Trophoblast cell (in vitro differentiated cells and primary cell): ENCODE data around the gene BIN2.
"Not testable (repeated sequence)": the region's sequence is repeated elsewhere in the genome, so short reads cannot be mapped to it uniquely, and the experiment has no call there.

Experiments used
- DNase-seq, 2 donors: peaks; one replicate each; pipeline ENCODE4 v3.0.0-alpha.2; 2016
- H2AFZ ChIP-seq: 2 replicates; pipeline ENCODE4 v1.6.1; 2013; ENCODE audit warnings: low read length, moderate library complexity, mild to moderate bottlenecking; ENCODE audit not compliant: insufficient read depth, poor library complexity
- H2AK5ac ChIP-seq: 2 replicates; pipeline ENCODE4 v1.6.1; 2013; ENCODE audit warnings: mild to moderate bottlenecking, low read length
- H2BK120ac ChIP-seq: 2 replicates; pipeline ENCODE4 v1.6.1; 2013; ENCODE audit warnings: low read length, mild to moderate bottlenecking, moderate library complexity; ENCODE audit not compliant: insufficient read depth, poor library complexity
- H2BK12ac ChIP-seq: 2 replicates; pipeline ENCODE4 v1.6.1; 2013; ENCODE audit warnings: mild to moderate bottlenecking, low read length, moderate library complexity
- H2BK5ac ChIP-seq: 2 replicates; pipeline ENCODE4 v1.6.1; 2013; ENCODE audit warnings: low read length, low read depth, moderate library complexity, mild to moderate bottlenecking; ENCODE audit not compliant: poor library complexity
- H3K14ac ChIP-seq: 2 replicates; pipeline ENCODE4 v1.6.1; 2013; ENCODE audit warnings: mild to moderate bottlenecking, low read length
- H3K18ac ChIP-seq: 2 replicates; pipeline ENCODE4 v1.6.1; 2013; ENCODE audit warnings: mild to moderate bottlenecking, low read length
- H3K23ac ChIP-seq: 2 replicates; pipeline ENCODE4 v1.6.1; 2013; ENCODE audit warnings: low read length
- H3K27ac ChIP-seq: 2 replicates; pipeline ENCODE4 v1.5.1; 2013; ENCODE audit warnings: low read depth, mild to moderate bottlenecking, inconsistent platforms, low read length, moderate library complexity
- H3K27me3 ChIP-seq: 2 replicates; pipeline ENCODE4 v1.6.1; 2013; ENCODE audit warnings: inconsistent platforms, mild to moderate bottlenecking, low read length, moderate library complexity; ENCODE audit not compliant: insufficient read depth
- H3K36me3 ChIP-seq, 2 experiments: 1 replicate in 1 of 2; 2 replicates in 1 of 2; pipeline ENCODE4 v1.6.1; 2013; ENCODE audit warnings: low read length in 2 of 2, mild to moderate bottlenecking in 2 of 2, moderate library complexity in 1 of 2; ENCODE audit not compliant: insufficient read depth in 2 of 2, control insufficient read depth in 1 of 2
- H3K4ac ChIP-seq: 2 replicates; pipeline ENCODE4 v1.6.1; 2013; ENCODE audit warnings: low read depth, mild to moderate bottlenecking, low read length, moderate library complexity
- H3K4me1 ChIP-seq, 2 experiments: 1 replicate in 1 of 2; 2 replicates in 1 of 2; pipeline ENCODE4 v1.6.1; 2013; ENCODE audit warnings: low read length in 2 of 2, mild to moderate bottlenecking in 2 of 2, moderate library complexity in 1 of 2; ENCODE audit not compliant: insufficient read depth in 2 of 2, control insufficient read depth in 1 of 2
- H3K4me2 ChIP-seq: 2 replicates; pipeline ENCODE4 v1.6.1; 2013; ENCODE audit warnings: inconsistent platforms, mild to moderate bottlenecking, low read length, moderate library complexity
- H3K4me3 ChIP-seq: 2 replicates; pipeline ENCODE4 v1.5.1; 2013; ENCODE audit warnings: mild to moderate bottlenecking, low read depth, low read length, inconsistent platforms
- H3K79me1 ChIP-seq: one replicate; pipeline ENCODE4 v1.6.1; 2013; ENCODE audit warnings: low read length
- H3K79me2 ChIP-seq: 2 replicates; pipeline ENCODE4 v1.6.1; 2013; ENCODE audit warnings: low read length, mild to moderate bottlenecking; ENCODE audit not compliant: control insufficient read depth, insufficient read depth, poor library complexity
- H3K9ac ChIP-seq: 2 replicates; pipeline ENCODE4 v1.6.1; 2013; ENCODE audit warnings: mild to moderate bottlenecking, low read length
- H3K9me3 ChIP-seq: 2 replicates; pipeline ENCODE4 v1.6.1; 2013; ENCODE audit warnings: low read depth, mild to moderate bottlenecking, control low read depth, inconsistent platforms, low read length; ENCODE audit not compliant: insufficient read depth
- H4K12ac ChIP-seq: 2 replicates; pipeline ENCODE4 v1.6.1; 2013; ENCODE audit warnings: low read depth, mild to moderate bottlenecking, low read length, moderate library complexity
- H4K8ac ChIP-seq: 2 replicates; pipeline ENCODE4 v1.6.1; 2013; ENCODE audit warnings: low read depth, mild to moderate bottlenecking, low read length, moderate library complexity
- H4K91ac ChIP-seq: one replicate; pipeline ENCODE4 v1.6.1; 2013; ENCODE audit warnings: low read depth, mild to moderate bottlenecking, low read length, moderate library complexity
- WGBS: extraction: QIAGEN DNeasy Blood & Tissue Kit; methylation state at CpG from one replicate; pipeline ENCODE4 v1.1.7; 2013; ENCODE audit warnings: missing lambda C conversion rate; ENCODE audit not compliant: insufficient read length, insufficient coverage; ENCODE audit errors: extremely low coverage; 5-methylcytosine and 5-hydroxymethylcytosine counted together

BIN2 gene

DNA sequence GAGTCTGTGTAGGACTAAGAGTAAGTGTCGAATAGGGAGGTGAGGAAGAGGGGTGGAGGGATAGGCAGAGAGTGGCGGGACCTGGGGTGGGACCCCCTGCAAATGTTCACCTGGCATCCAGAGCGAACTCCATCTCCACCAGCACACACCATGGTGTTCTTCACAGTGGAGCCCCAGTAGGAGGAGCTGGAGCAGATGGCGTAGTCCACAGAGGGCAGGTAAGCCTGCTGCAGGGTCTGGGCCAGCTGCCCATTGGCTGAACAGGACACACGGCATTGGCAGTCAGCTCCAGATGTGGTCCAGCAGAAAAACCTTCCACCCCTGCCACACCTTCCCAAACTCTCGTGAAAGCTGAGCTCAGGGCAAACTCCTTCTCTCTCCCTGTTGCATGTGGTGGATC lies 15.8 kb upstream of the BIN2 start:
- H3K14ac ChIP-seq, result no peak overlapping the region
- no peak overlapping the region for H4K12ac ChIP-seq
- no peak overlapping the region for H3K27ac ChIP-seq
- H3K23ac ChIP-seq, result peak overlapping the region; percentile 37
- H3K4ac ChIP-seq, result no peak overlapping the region
- H4K91ac ChIP-seq, result no peak overlapping the region
- H2AFZ ChIP-seq, result no peak overlapping the region
- H3K79me2 ChIP-seq, result peaks cover 2% of the 10 kb centered on the region
- no peak for DNase-seq
- no peak overlapping the region for H3K9ac ChIP-seq
- peaks cover 4% of the 10 kb centered on the region for H3K9me3 ChIP-seq
- H4K8ac ChIP-seq, result no peak overlapping the region
- no peak overlapping the region for H2AK5ac ChIP-seq
- no peak overlapping the region for H3K4me2 ChIP-seq
- no peak overlapping the region for H2BK5ac ChIP-seq
- peak overlapping the region; percentile 25 for H3K4me3 ChIP-seq
- no peaks in the 10 kb centered on the region for H3K36me3 ChIP-seq
- H3K18ac ChIP-seq, result no peak overlapping the region
- peaks cover 5% of the 10 kb centered on the region for H3K79me1 ChIP-seq
- H2BK120ac ChIP-seq, result no peak overlapping the region
- H3K4me1 ChIP-seq, result peaks cover 3 to 4% of the 10 kb centered on the region in 2 experiments
- H3K27me3 ChIP-seq, result no peaks in the 10 kb centered on the region
- no peak overlapping the region for H2BK12ac ChIP-seq
- 100% methylated on average over 1 of the region's 6 CpGs for WGBS

DNA sequence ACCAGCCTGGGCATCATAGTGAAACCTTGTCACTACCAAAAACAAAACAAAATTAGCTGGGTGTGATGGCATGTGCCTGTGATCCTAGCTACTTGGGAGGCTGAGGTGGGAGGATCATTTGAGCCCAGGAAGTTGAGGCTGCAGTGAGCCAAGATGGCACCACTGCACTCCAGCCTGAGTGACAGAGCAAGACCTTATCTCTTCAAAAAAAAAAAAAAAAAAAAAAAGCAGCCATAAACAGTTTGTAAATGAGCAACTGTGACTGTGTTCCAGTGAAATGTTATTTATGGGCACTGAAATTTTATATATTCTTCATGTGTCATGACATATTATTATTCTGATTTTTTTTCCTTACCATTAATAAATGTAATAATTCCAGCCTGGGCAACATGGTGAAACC lies 13.4 kb upstream of the BIN2 start:
- peak overlapping the region; percentile 48 for H4K91ac ChIP-seq
- H4K12ac ChIP-seq, H2AK5ac ChIP-seq, H3K4me2 ChIP-seq, H3K23ac ChIP-seq, H3K27ac ChIP-seq, DNase-seq, H2BK5ac ChIP-seq, H3K18ac ChIP-seq, H2AFZ ChIP-seq, H3K36me3 ChIP-seq, H3K79me2 ChIP-seq, H3K27me3 ChIP-seq, H3K14ac ChIP-seq, H3K9ac ChIP-seq, H3K4me1 ChIP-seq, H4K8ac ChIP-seq, H3K79me1 ChIP-seq, H3K4me3 ChIP-seq, H2BK120ac ChIP-seq, H3K9me3 ChIP-seq, H3K4ac ChIP-seq, H2BK12ac ChIP-seq: not testable (repeated sequence)

DNA sequence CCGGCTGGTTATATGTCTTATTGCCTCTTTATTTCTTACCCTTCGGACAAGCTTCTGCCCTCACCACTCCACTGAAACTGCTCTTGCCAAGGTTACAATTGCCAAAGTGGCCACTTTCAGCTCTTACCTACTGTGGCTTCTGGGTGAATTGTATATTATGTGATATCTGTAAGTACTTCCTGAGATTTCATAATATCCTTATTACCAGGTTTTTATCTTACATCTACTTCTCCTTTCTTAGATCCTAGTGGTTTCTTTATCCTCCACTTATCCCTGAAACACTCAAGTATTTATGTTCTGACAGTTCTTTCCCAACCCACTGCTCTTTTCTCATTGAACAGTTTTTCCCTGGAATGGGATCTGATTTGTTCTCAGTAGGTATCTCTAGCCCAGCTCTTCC lies 12.0 kb upstream of the BIN2 start:
- Histone ChIP-seq H3K79me2 (no peaks in the 10 kb centered on the region), H3K27ac (no peak overlapping the region), H2AK5ac (no peak overlapping the region), H3K4me2 (no peak overlapping the region), H3K4me3 (no peak overlapping the region), H3K9ac (no peak overlapping the region), H4K91ac (peak overlapping the region; percentile 2), H2BK5ac (no peak overlapping the region), H4K12ac (no peak overlapping the region), H3K9me3 (peaks cover 2% of the 10 kb centered on the region), H3K4me1 (peaks cover 0 to 2% of the 10 kb centered on the region in 2 experiments), H3K79me1 (no peaks in the 10 kb centered on the region), H3K4ac (no peak overlapping the region), H2BK120ac (no peak overlapping the region), H3K14ac (no peak overlapping the region), H2BK12ac (no peak overlapping the region), H3K23ac (no peak overlapping the region), H3K36me3 (no peaks in the 10 kb centered on the region), H3K27me3 (no peaks in the 10 kb centered on the region), H3K18ac (no peak overlapping the region), H4K8ac (no peak overlapping the region), H2AFZ (no peak overlapping the region)
- DNase-seq, result no peak
- no CpG with 5 or more reads among the region's 2 CpGs for WGBS

DNA sequence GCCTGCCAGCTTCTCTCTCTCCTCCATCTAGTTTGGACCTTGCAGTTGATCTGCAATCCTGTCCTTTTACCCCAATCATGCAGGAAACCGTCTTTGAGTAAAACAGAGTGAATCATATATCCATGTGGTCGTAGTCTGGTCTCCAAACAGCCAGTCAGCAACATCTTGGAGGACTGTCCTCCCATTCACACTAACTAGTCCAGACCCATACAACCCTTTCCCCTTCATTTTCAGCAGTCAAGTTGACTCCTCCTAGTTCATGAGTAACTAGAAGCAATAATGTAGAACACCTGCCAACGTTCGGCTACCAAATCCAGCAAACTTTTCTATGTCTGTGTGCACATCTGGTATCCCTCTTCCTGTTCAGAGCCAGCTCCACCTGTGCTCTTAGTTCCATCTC lies 10.8 kb upstream of the BIN2 start:
- no peak overlapping the region for H3K27ac ChIP-seq
- no peaks in the 10 kb centered on the region for H3K79me2 ChIP-seq
- H3K9ac ChIP-seq, result no peak overlapping the region
- H3K18ac ChIP-seq, result no peak overlapping the region
- H3K27me3 ChIP-seq, result no peaks in the 10 kb centered on the region
- H2BK12ac ChIP-seq, result no peak overlapping the region
- H3K23ac ChIP-seq, result no peak overlapping the region
- no peak overlapping the region for H3K4ac ChIP-seq
- H3K36me3 ChIP-seq, result no peaks in the 10 kb centered on the region
- H3K4me2 ChIP-seq, result no peak overlapping the region
- no peak overlapping the region for H4K91ac ChIP-seq
- no peak for DNase-seq
- H3K9me3 ChIP-seq, result peaks cover under 1% of the 10 kb centered on the region
- peaks cover 0 to 2% of the 10 kb centered on the region in 2 experiments for H3K4me1 ChIP-seq
- no peak overlapping the region for H2AK5ac ChIP-seq
- H2BK120ac ChIP-seq, result no peak overlapping the region
- no peak overlapping the region for H2BK5ac ChIP-seq
- no peaks in the 10 kb centered on the region for H3K79me1 ChIP-seq
- no peak overlapping the region for H3K4me3 ChIP-seq
- H2AFZ ChIP-seq, result no peak overlapping the region
- H4K12ac ChIP-seq, result no peak overlapping the region
- WGBS, result no CpG with 5 or more reads among the region's 4 CpGs
- no peak overlapping the region for H4K8ac ChIP-seq
- H3K14ac ChIP-seq, result no peak overlapping the region
